Measurements from ENCODE around the gene APBB2. TPM values are rescaled to one million over a fixed set of nuclear protein-coding genes. Genes with fewer than 3 reads are reported as not detected.

Gene APBB2
- total and polyA plus RNA-seq, 2 of the 8 experiments (the other 6 are each of a cell fraction or from before 2014, with no cell fraction given): 58.7 to 59.4 TPM

DNA sequence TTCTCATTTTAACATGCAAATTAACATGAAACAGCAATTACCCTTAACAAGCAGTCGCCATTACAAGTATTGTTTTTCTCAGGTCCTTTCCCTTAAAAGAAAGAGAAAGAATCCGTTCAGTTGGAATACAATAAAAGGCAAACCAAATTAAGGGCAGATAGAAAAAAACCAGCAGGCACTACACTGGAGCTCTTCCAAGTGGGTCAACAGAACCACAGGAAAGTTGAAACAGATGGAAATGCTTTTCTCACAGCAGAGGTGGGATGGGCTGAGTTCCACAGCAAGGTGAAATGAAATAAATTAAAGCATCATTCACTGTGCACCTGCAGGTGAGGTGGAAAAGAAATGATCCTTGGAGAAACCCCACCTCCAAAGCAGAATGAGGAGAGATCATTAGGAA, 102.6 kb downstream of the APBB2 start:
- Histone ChIP-seq H4K91ac (replicated peaks; ENCODE audit: insufficient read length, low read length) (no peak overlapping the region), H3K23me2 (ENCODE audit: low read depth, low read length) (no peaks in the 10 kb centered on the region), H3K9me3 (ENCODE audit: insufficient read depth in 2 of 2, low read depth in 1 of 2, low read length in 1 of 2) (peaks cover 3 to 7% of the 10 kb centered on the region in 2 experiments; a peak in 2 of 4 replicates), H3K36me3 (ENCODE audit: control insufficient read depth in 2 of 4, insufficient read depth in 4 of 4, low read length in 3 of 4) (0 out of 8 replicates have a peak, but pooled peaks cover 0 to 6% (median 0%) of the 10 kb centered on the region in 4 experiments), H3K18ac (ENCODE audit: extremely low read depth, low read length) (no peak overlapping the region), H2AK5ac (ENCODE audit: low read depth, low read length) (no peak overlapping the region), H2BK12ac (ENCODE audit: low read depth, low read length) (no peak overlapping the region), H3K4me3 (ENCODE audit: extremely low read depth in 1 of 4, insufficient read depth in 2 of 4, low read depth in 3 of 4, low read length in 4 of 4) (no peak overlapping the region), H3K56ac (replicated peaks; ENCODE audit: insufficient read length, low read depth, low read length) (no peak overlapping the region), H3K14ac (ENCODE audit: insufficient read length) (no peak overlapping the region), H3K9ac (replicated peaks in 1 of 4; ENCODE audit: extremely low read depth in 1 of 4, low read depth in 3 of 4, low read length in 3 of 4) (no peak overlapping the region), H3K4me1 (replicated peaks in 1 of 4; ENCODE audit: control insufficient read depth in 3 of 4, insufficient read depth in 4 of 4, low read length in 3 of 4) (no peaks in the 10 kb centered on the region; a peak in 1 of 7 replicates), H2BK20ac (ENCODE audit: low read length) (no peak overlapping the region), H3K4ac (replicated peaks; ENCODE audit: insufficient read length, low read depth, low read length) (no peak overlapping the region), H2BK15ac (ENCODE audit: low read length) (no peak overlapping the region), H2BK120ac (replicated peaks; ENCODE audit: low read depth, low read length) (no peak overlapping the region), H3K23ac (ENCODE audit: insufficient read length) (no peak overlapping the region), H3K27me3 (replicated peaks in 1 of 4; ENCODE audit: control insufficient read depth in 3 of 4, extremely low read depth in 1 of 4, insufficient read depth in 3 of 4, low read length in 3 of 4) (no peaks in the 10 kb centered on the region), H3K79me1 (ENCODE audit: low read depth, low read length) (no peaks in the 10 kb centered on the region; the same call in 1 of the 2 replicates), H3K79me2 (ENCODE audit: control insufficient read depth in 1 of 2, insufficient read depth in 2 of 2, low read length in 2 of 2) (peaks cover 0 to 3% of the 10 kb centered on the region in 2 experiments; a peak in 2 of 4 replicates), H4K8ac (ENCODE audit: extremely low read depth, insufficient read depth, low read length) (no peak overlapping the region), H4K20me1 (replicated peaks in 1 of 2; ENCODE audit: control insufficient read depth in 1 of 2, insufficient read depth in 2 of 2, low read length in 2 of 2) (no peaks in the 10 kb centered on the region), H3K4me2 (ENCODE audit: insufficient read depth in 1 of 2, low read depth in 2 of 2, low read length in 2 of 2) (no peak overlapping the region), H3K27ac (ENCODE audit: low read depth, low read length) (no peak overlapping the region), H4K5ac (ENCODE audit: insufficient read length, low read depth, low read length) (no peak overlapping the region), H2AFZ (ENCODE audit: low read length) (no peak overlapping the region), H2BK5ac (ENCODE audit: low read depth, low read length) (no peak overlapping the region)
- DNase-seq (ENCODE audit: low read depth in 1 of 2, low spot score in 2 of 2): no peak
- 75% methylated on average over 2 of the region's 2 CpGs; no CpG with 5 or more reads in 1 of the 2 experiments for WGBS, 2 experiments (ENCODE audit: extremely low coverage in 1 of 2, insufficient coverage in 1 of 2, insufficient read length in 1 of 2, insufficient replicate concordance in 2 of 2, low coverage in 1 of 2, low lambda C conversion rate in 2 of 2, missing lambda C conversion rate in 1 of 2)
- POLR2A ChIA-PET (ENCODE audit: partially characterized antibody): no interaction called here
- CTCF ChIA-PET (ENCODE audit: partially characterized antibody): no interaction called here
- FAIRE-seq: no peak
- TF ChIP-seq TEAD4 (IDR thresholded peaks at IDR 0.05; ENCODE audit: low read depth, low read length) (no peak), BRCA1 (IDR thresholded peaks at IDR 0.05; ENCODE audit: low read depth, low read length) (no peak), EP300 (IDR thresholded peaks at IDR 0.05; ENCODE audit: borderline replicate concordance in 1 of 2, low read depth in 2 of 2, low read length in 2 of 2) (no peak), SAP30 (IDR thresholded peaks at IDR 0.05; ENCODE audit: insufficient read depth, insufficient replicate concordance, low read length) (no peak), RFX5 (IDR thresholded peaks at IDR 0.05; ENCODE audit: borderline replicate concordance, low read depth, low read length) (no peak), SIRT6 (IDR thresholded peaks at IDR 0.05; ENCODE audit: low read length) (no peak), SRF (IDR thresholded peaks at IDR 0.05; ENCODE audit: low read depth, low read length) (no peak), CEBPB (IDR thresholded peaks at IDR 0.05; ENCODE audit: low read depth, low read length) (no peak), BCL11A (IDR thresholded peaks at IDR 0.05; ENCODE audit: low read depth in 2 of 2, low read length in 2 of 2) (no peak), SP4 (IDR thresholded peaks at IDR 0.05; ENCODE audit: low read length) (no peak), GABPA (IDR thresholded peaks at IDR 0.05; ENCODE audit: borderline replicate concordance, insufficient read depth, low read length) (no peak)
- TF ChIP-seq, protein P1, sequence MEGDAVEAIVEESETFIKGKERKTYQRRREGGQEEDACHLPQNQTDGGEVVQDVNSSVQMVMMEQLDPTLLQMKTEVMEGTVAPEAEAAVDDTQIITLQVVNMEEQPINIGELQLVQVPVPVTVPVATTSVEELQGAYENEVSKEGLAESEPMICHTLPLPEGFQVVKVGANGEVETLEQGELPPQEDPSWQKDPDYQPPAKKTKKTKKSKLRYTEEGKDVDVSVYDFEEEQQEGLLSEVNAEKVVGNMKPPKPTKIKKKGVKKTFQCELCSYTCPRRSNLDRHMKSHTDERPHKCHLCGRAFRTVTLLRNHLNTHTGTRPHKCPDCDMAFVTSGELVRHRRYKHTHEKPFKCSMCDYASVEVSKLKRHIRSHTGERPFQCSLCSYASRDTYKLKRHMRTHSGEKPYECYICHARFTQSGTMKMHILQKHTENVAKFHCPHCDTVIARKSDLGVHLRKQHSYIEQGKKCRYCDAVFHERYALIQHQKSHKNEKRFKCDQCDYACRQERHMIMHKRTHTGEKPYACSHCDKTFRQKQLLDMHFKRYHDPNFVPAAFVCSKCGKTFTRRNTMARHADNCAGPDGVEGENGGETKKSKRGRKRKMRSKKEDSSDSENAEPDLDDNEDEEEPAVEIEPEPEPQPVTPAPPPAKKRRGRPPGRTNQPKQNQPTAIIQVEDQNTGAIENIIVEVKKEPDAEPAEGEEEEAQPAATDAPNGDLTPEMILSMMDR (IDR thresholded peaks at IDR 0.05; ENCODE audit: control extremely low read depth in 1 of 3, insufficient read depth in 1 of 3, low read depth in 1 of 3, low read length in 3 of 3): no peak

Measured in H1 (cell line).